SJSA1 (cell line): Measurements from ENCODE around the gene PNMA8A. TPM values are rescaled to one million over a fixed set of nuclear protein-coding genes. Genes with fewer than 3 reads are reported as not detected.
"Not testable (repeated sequence)": the region's sequence is repeated elsewhere in the genome, so short reads cannot be mapped to it uniquely, and the experiment has no call there.

Source experiments
- DNase-seq, 2 experiments: peaks; one replicate each; pipeline ENCODE4 v3.0.0-alpha.2; 2015 to 2020; ENCODE audit warnings: low spot score in 2 of 2, low read depth in 1 of 2
- H3K27ac ChIP-seq: fragments of 250-450 bp; sonication (Bioruptor Pico); 2 replicates; pipeline ENCODE4 v1.5.1; 2020; ENCODE audit warnings: mild to moderate bottlenecking, moderate library complexity
- H3K27me3 ChIP-seq: fragments of 250-450 bp; sonication (Bioruptor Pico); replicated peaks from 2 replicates; pipeline ENCODE4 v1.5.1; 2020; ENCODE audit warnings: mild to moderate bottlenecking, moderate library complexity
- H3K36me3 ChIP-seq: fragments of 250-450 bp; sonication (Bioruptor Pico); 2 replicates; pipeline ENCODE4 v1.5.1; 2020; ENCODE audit warnings: mild to moderate bottlenecking
- H3K4me1 ChIP-seq: fragments of 250-450 bp; sonication (Bioruptor Pico); replicated peaks from 2 replicates; pipeline ENCODE4 v1.6.1; 2021; ENCODE audit warnings: mild to moderate bottlenecking
- H3K4me3 ChIP-seq: fragments of 250-450 bp; sonication (Bioruptor Pico); 2 replicates; pipeline ENCODE4 v1.5.1; 2020; ENCODE audit warnings: mild to moderate bottlenecking
- H3K9me3 ChIP-seq: fragments of 250-450 bp; sonication (Bioruptor Pico); replicated peaks from 2 replicates; pipeline ENCODE4 v1.5.1; 2020; ENCODE audit warnings: mild to moderate bottlenecking
- total RNA-seq: library from RNA; depleted of rRNA; stranded (reverse); fragments of >200 nt; shearing (Covaris generic); gene quantifications from 2 replicates; pipeline ENCODE4 v1.2.3, GENCODE V29; 2014

The PNMA8A gene
- total RNA-seq, 1 experiment from 2014 or later: 7.6 TPM

DNA sequence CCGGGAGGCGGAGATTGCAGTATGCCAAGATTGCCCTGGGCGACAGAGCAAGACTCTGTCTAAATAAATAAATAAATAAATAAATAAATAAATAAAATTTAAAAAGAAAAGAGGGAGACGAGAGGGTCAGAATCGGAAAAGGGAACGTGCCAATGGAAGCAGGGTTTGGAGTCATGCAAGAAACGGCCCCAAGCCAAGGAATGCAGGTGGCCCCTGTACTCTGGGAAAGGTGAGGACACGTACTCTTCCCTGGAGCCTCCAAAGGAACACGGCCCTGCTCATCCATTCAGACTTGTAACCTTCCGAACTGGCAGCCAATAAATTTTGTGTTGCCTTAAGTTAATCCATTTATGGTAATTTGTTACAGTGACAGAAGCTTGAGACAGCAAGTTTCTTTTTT, 22.8 kb downstream of the PNMA8A start:
- Histone ChIP-seq H3K4me3 (no peak overlapping the region), H3K9me3 (no peaks in the 10 kb centered on the region; the same call in none of the 2 replicates), H3K36me3 (no peaks in the 10 kb centered on the region), H3K27ac (no peak overlapping the region), H3K27me3 (no peaks in the 10 kb centered on the region), H3K4me1 (no peaks in the 10 kb centered on the region; the same call in 1 of the 2 replicates)
- no peak for DNase-seq

DNA sequence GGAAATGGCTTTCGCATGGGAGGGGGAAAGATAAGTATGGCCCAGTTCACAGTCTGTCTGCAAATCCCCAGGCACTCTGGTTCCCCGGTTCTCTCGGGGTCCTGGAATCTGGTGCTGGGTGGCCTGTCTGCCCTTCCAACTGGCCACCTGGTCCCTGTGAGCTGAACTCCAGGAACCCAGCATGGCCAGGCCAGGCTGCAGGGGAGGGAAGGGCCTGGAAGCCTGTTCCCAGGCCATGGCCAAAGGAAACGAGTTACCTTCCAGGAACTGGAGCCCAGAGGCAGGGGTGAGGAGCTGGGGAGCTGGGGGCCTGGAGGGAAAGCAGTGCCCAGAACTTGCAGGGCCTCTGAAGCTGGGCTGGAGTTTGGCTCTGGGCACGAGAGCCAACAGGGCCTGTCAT, 23.5 kb downstream of the PNMA8A start:
- no peaks in the 10 kb centered on the region for H3K36me3 ChIP-seq
- H3K4me1 ChIP-seq: peaks cover 5% of the 10 kb centered on the region
- H3K4me3 ChIP-seq: no peak overlapping the region
- no peak overlapping the region for H3K27ac ChIP-seq
- no peaks in the 10 kb centered on the region; the same call in none of the 2 replicates for H3K9me3 ChIP-seq
- H3K27me3 ChIP-seq: no peaks in the 10 kb centered on the region
- no peak for DNase-seq

DNA sequence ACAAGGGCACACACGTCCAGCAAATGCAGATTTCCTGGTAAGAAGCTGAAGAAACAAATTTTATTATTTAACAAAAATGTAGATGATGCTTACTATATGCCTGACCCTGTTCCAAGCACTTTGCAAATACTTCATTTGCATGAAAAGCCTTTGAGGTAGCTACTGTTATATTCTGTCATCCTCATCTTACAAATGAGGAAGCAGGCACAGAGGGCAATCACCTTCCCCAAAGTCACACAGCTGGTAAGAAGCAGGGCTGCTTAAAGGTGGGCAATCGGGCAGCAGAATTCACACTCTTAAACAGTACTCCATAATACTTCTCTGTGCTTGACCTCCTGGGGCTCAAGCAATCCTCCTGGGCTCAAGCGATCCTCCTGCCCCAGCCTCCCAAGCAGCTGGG, 24.4 kb downstream of the PNMA8A start:
- Histone ChIP-seq H3K27me3 (no peaks in the 10 kb centered on the region), H3K4me1 (peaks cover 6% of the 10 kb centered on the region), H3K9me3 (no peaks in the 10 kb centered on the region; the same call in none of the 2 replicates), H3K4me3 (no peak overlapping the region), H3K27ac (no peak overlapping the region), H3K36me3 (no peaks in the 10 kb centered on the region)
- no peak for DNase-seq

DNA sequence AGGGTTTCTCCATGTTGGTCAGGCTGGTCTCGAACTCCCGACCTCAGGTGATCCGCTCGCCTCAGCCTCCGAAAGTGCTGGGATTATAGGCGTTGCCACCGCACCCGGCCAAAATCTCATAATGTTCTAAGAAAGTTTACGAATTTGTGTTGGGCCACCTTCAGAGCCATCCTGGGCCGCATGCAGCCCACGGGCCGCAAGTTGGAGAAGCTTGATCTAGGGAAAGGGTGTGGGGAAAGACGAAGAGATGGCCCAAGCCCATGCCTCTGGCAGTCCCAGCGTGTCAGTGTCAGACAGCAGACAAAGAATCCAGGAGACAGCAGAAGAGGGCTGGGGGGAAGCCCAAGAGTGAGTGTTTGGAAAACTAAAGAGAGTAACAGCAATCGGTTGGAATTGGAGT, 25.3 kb downstream of the PNMA8A start:
- H3K27ac ChIP-seq: no peak overlapping the region
- H3K4me3 ChIP-seq: no peak overlapping the region
- no peaks in the 10 kb centered on the region for H3K27me3 ChIP-seq
- no peak for DNase-seq
- H3K36me3 ChIP-seq: no peaks in the 10 kb centered on the region
- H3K4me1 ChIP-seq: peaks cover 6% of the 10 kb centered on the region
- no peaks in the 10 kb centered on the region; the same call in none of the 2 replicates for H3K9me3 ChIP-seq

DNA sequence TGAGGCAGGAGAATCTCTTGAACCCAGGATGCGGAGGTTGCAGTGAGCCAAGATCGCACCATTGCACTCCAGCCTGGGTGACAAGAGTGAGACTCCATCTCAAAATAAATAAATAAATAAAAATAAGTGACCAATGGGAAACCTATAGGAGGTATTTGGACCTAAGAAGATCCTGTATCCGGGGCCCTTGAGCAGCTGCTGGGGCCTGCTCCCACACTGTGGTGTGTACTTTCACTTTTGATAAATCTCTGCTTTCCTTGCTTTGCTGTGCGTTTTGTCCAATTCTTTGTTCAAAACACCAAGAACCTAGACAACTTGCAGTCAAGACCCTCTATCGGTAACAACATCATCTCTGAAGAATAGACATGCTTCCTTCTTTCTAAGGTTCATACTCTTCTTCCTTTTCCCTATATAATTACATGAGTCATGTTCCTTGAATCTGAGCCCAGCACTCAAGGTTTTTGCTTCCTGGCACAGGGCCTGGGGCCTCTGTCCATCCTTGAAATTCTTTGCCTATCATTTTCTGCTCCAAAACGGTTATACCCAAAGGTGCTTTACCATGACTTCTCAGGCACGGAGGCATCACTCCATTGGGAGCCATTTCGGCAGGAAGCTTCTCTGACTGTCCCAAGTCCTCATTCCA, 28.4 kb downstream of the PNMA8A start:
- Histone ChIP-seq H3K27ac (no peak overlapping the region), H3K4me3 (no peak overlapping the region), H3K4me1 (peaks cover 6% of the 10 kb centered on the region), H3K27me3 (no peaks in the 10 kb centered on the region), H3K36me3 (no peaks in the 10 kb centered on the region), H3K9me3 (no peaks in the 10 kb centered on the region)
- DNase-seq: peak in 1 of 2 experiments; percentile 64

DNA sequence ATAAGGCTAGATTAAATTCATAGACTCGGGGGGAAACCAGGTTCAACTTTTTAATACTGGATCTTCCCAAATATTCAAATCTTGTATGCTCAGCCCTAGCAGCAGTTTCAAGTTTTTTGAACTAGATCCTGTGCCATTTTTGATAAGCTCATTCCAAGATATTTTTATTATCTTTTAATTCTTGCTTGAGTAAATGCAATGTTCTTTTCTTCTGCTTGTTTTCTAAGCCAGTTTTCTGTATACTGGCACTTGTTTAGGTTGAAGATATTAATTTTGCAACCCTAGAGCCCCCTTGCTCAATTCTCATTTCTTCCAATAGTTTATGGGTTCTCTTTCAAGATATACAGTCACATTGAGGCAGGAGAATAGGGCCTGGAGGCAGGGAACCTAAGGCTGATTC, 29.5 kb downstream of the PNMA8A start:
- Histone ChIP-seq H3K4me3 (no peak overlapping the region), H3K27ac (no peak overlapping the region), H3K9me3 (no peaks in the 10 kb centered on the region), H3K4me1 (peaks cover 6% of the 10 kb centered on the region), H3K27me3 (no peaks in the 10 kb centered on the region), H3K36me3 (no peaks in the 10 kb centered on the region)
- no peak for DNase-seq

DNA sequence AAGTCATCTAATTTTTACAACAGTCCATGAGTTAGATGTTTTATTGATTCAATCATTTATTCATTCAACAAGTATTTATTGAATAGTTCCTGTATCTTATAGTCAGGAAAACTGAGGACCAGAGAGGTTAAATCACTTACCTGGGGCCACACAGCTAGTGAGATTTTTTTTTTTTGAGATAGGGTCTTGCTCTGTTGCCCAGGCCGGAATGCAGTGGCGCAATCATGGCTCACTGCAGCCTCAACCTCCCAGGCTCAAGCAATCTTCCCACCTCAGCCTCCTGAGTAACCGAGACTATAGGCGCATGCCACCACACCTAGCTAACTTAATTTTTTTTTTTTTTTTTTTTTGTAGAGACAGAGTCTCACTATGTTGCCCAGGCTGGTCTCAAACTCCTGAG, 35.7 kb downstream of the PNMA8A start:
- DNase-seq, H3K9me3 ChIP-seq, H3K4me3 ChIP-seq: not testable (repeated sequence)

DNA sequence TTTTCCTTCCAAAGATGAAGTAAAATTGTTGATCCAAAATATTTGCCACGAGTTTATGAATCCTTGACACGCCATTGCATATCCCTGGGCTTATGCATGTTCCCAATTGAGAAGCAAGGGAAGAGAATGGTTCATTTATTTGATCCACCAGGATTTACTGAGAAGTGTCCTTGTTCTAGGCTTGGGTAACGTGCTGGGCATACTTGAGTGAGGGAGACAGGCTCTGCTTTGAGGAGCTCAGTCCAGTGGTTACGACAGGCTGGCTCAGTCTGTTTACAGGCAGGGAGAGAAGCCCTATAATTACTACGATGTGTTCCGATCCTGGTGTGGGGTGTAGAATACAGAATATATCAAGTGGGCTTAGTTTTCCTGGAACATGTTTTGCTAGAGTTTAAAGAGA, 36.4 kb downstream of the PNMA8A start:
- H3K36me3 ChIP-seq: no peaks in the 10 kb centered on the region
- H3K27me3 ChIP-seq: no peaks in the 10 kb centered on the region; the same call in 1 of the 2 replicates
- no peak overlapping the region for H3K27ac ChIP-seq
- H3K9me3 ChIP-seq: no peaks in the 10 kb centered on the region
- no peak overlapping the region for H3K4me3 ChIP-seq
- no peak for DNase-seq
- no peaks in the 10 kb centered on the region for H3K4me1 ChIP-seq

More for the DNA sequence above, 35.7 kb downstream of the PNMA8A start:
- H3K36me3 ChIP-seq, H3K27ac ChIP-seq, H3K4me1 ChIP-seq, H3K27me3 ChIP-seq: not testable (repeated sequence)

DNA sequence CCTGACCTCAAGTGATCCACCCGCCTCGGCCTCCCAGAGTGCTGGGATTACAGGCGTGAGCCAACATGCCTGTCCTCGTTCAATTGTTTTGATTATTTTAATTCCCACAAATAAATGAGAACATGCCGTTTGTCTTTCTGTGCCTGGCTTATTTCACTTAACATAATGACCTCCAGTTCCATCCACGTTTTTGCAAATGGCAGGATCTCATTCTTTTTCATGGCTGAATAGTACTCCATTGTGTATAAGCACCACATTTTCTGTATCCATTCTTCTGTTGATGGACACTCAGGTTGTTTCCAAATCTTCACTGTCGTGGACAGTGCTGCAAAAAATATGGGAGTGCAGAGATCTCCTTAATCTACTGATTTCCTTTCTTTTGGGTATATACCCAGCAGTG, 37.9 kb downstream of the PNMA8A start:
- not testable (repeated sequence) for H3K9me3 ChIP-seq, H3K36me3 ChIP-seq, H3K4me3 ChIP-seq, H3K27ac ChIP-seq, DNase-seq, H3K27me3 ChIP-seq, H3K4me1 ChIP-seq

DNA sequence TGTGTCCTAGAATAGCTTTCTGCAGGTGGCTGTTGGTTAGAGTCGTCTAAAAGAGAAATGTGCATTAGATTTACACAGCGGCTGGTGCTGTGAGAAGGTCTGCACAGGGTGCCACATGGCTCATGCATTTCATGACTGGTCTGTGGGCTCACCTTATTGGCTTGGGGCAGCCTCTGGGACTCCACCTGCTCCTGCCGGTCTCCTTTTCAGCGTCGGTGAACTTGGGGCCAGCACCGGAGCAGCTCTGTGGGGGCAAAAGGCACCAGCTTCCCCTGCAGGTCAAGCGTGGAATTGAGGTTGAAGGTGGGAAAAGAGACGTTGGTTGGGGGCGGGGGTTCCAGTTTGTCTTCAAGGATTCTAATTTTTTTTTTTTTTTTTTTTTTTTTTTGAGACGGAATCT, 39.5 kb downstream of the PNMA8A start:
- Histone ChIP-seq H3K27me3 (peaks cover 5% of the 10 kb centered on the region), H3K4me3 (no peak overlapping the region), H3K4me1 (peaks cover 4% of the 10 kb centered on the region; the same call in 1 of the 2 replicates), H3K27ac (no peak overlapping the region), H3K36me3 (no peaks in the 10 kb centered on the region), H3K9me3 (no peaks in the 10 kb centered on the region)
- no peak for DNase-seq

DNA sequence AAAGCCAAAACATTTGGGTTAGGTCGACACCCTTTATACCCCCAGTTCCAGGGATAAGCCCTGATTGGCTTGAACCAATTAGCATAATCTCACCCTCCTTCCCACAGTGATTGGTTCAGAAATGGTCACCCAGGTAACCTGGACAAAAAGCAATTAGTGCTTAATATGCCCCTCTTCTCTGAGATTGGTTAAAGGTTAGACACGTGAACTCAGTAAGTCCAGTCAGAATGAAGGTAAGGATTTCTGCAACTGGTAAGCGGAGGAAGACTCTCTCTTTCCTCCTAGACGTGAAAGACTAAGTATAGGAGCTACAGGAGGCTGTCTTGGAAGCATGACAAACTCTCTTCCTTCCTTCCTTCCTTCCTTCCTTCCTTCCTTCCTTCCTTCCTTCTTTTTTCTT, 41.4 kb downstream of the PNMA8A start:
- no peak overlapping the region for H3K4me3 ChIP-seq
- no peaks in the 10 kb centered on the region for H3K36me3 ChIP-seq
- H3K4me1 ChIP-seq: peaks cover 4% of the 10 kb centered on the region; the same call in 1 of the 2 replicates
- H3K27ac ChIP-seq: no peak overlapping the region
- no peaks in the 10 kb centered on the region for H3K9me3 ChIP-seq
- peaks cover 5% of the 10 kb centered on the region for H3K27me3 ChIP-seq
- no peak for DNase-seq

DNA sequence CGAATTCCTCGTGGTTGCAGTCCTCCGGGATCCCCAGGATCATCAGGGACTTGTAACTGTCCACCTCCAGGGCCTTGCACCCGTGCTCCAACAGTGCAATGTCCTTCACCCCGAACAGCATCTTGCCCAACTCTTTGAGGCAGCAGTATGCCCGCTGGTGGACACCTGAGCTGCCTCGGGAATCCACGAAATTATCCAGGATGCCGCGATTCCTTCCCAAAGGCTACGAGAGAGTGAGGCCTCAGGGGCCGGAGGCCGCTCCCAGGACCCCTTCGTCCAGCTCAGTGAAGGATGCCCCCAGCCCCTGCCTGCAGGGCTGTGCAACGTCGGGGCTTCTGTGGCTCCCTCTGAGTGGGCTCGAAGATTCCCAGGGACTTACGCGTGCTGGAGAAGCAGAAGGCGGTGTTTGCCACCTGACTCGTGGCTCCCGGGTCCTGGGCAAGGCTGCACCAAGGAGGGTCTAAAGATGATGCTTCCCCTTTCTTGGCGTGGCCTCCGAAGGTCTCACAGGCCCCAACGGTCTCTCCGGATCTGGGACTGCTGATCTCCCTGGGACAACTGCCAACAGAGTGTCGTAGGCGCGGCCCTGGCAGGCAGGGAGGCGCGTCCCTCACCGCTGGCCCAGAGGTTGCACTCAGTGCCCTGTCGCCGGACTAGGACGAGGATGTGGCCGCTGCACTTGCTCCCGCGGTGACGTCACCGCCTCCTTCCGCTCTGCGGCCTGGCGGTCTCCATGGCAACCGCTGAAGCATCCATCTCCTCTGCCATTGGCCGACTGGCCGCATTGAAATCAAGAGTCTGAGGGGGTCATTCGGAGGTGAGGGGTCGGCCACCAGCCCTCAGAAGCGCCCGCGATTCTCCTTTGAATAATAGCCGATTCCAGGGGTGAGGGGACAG, 42.9 kb downstream of the PNMA8A start, which contains the start of gene PNMA8C:
PNMA8C (minus strand) TSS at position 698 of the 897 bp plus-strand sequence; CDS start at position 121, 577 bp downstream.
- Histone ChIP-seq H3K27ac (no peak within 1 kb of the TSS), H3K4me3 (no peak within 1 kb of the TSS)
- peak; percentile 26 to 64 for DNase-seq

DNA sequence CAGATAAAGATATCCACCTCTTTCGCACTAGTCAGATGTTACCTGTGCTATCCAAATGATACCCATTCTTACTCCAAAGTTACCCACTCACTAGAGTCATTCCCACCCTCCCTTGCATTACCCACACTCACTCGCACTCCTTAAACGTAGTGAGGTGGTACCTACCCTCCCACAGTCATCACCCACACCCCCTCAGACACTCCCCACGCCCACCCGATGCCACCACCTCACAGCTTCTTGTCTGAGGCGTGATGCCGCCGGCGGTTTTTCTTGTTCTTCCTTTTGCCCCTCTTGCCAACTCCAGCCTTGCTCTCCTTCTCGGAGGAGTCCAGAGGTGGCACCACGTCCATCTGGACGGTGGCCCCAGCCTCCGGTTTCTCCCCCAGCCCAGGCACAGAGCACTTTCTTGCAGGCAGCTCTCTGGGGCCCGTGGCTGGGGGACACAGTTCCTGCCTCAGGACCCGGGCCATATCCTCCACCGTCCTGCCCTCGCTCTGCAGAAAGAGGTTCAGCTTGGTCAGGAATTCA, 43.8 kb downstream of the PNMA8A start:
- no peak for DNase-seq
- no peaks in the 10 kb centered on the region for H3K9me3 ChIP-seq

More for the DNA sequence above, 42.9 kb downstream of the PNMA8A start, which contains the start of gene PNMA8C:
- H3K27me3 ChIP-seq: peaks cover 5% of the 10 kb centered on the region
- no peaks in the 10 kb centered on the region for H3K9me3 ChIP-seq
- peaks cover 4% of the 10 kb centered on the region; the same call in 1 of the 2 replicates for H3K4me1 ChIP-seq
- H3K36me3 ChIP-seq: no peaks in the 10 kb centered on the region

More for the DNA sequence above, 43.8 kb downstream of the PNMA8A start:
- Histone ChIP-seq H3K36me3 (no peaks in the 10 kb centered on the region), H3K4me3 (no peak overlapping the region), H3K27ac (no peak overlapping the region), H3K4me1 (peaks cover 4% of the 10 kb centered on the region; the same call in 1 of the 2 replicates), H3K27me3 (peaks cover 5% of the 10 kb centered on the region)
